WTC11 (cell line): ENCODE results near the gene CAMK1G. TPM values are rescaled to one million over a fixed set of nuclear protein-coding genes. Genes with fewer than 3 reads are reported as not detected.

Experiments used
- ATAC-seq: fragments of 200-7000 bp; cut with Tn5 transposase; 2 replicates; pipeline ENCODE4 v1.10.0; 2021; ENCODE audit warnings: mild to moderate bottlenecking, moderate library complexity
- CTCF ChIA-PET: fragments of 300-600 bp; sonication (Branson Sonifier 250); formaldehyde crosslinking; loops from one replicate; lab custom pipeline; 2021; ENCODE audit warnings: antibody characterized with exemption; lab: Charles Lee
- POLR2A ChIA-PET: fragments of 350-600 bp; sonication (Branson Sonifier 250); formaldehyde crosslinking; loops from one replicate; lab custom pipeline; 2021; ENCODE audit warnings: antibody characterized with exemption; lab: Charles Lee
- DNase-seq: peaks from one replicate; pipeline ENCODE4 v3.0.0; 2021; ENCODE audit warnings: low spot score
- H3K27ac Mint-ChIP-seq: 2 replicates; pipeline ENCODE4 v1.8.0; 2021; ENCODE audit warnings: mixed read lengths
- H3K27me3 Mint-ChIP-seq: 2 replicates; pipeline ENCODE4 v1.8.0; 2021; ENCODE audit warnings: low read depth, mild to moderate bottlenecking, moderate library complexity, mixed read lengths
- H3K36me3 Mint-ChIP-seq: 2 replicates; pipeline ENCODE4 v1.8.0; 2021; ENCODE audit warnings: mixed read lengths
- H3K4me1 Mint-ChIP-seq: 2 replicates; pipeline ENCODE4 v1.8.0; 2022; ENCODE audit warnings: mixed read lengths
- H3K4me3 Mint-ChIP-seq: 2 replicates; pipeline ENCODE4 v1.8.0; 2021; ENCODE audit warnings: mild to moderate bottlenecking, moderate library complexity, mixed read lengths
- H3K9me3 Mint-ChIP-seq: 2 replicates; pipeline ENCODE4 v1.8.0; 2021; ENCODE audit warnings: mixed read lengths
- CBFB ChIP-seq: sonication (generic); formaldehyde crosslinking; IDR thresholded peaks from 2 replicates; pipeline ENCODE4 v1.8.1; 2022; ENCODE audit warnings: mild to moderate bottlenecking, low read depth, missing genetic modification reagents
- ESRRA ChIP-seq: sonication (generic); formaldehyde crosslinking; IDR thresholded peaks from 2 replicates; pipeline ENCODE4 v1.8.1; 2022; ENCODE audit warnings: mild to moderate bottlenecking, missing genetic modification reagents, borderline replicate concordance
- GABPB1 ChIP-seq: sonication (generic); formaldehyde crosslinking; IDR thresholded peaks from 2 replicates; pipeline ENCODE4 v1.8.1; 2023; ENCODE audit warnings: mild to moderate bottlenecking, missing genetic modification reagents
- KAT7 ChIP-seq: sonication (generic); formaldehyde crosslinking; IDR thresholded peaks from 2 replicates; pipeline ENCODE4 v1.8.1; 2023; ENCODE audit warnings: missing genetic modification reagents, mild to moderate bottlenecking, borderline replicate concordance
- NR1H2 ChIP-seq: sonication (generic); formaldehyde crosslinking; IDR thresholded peaks from 2 replicates; pipeline ENCODE4 v1.9.0; 2021; ENCODE audit warnings: mild to moderate bottlenecking, moderate library complexity, missing genetic modification reagents
- NR2C2 ChIP-seq: sonication (generic); formaldehyde crosslinking; IDR thresholded peaks from 2 replicates; pipeline ENCODE4 v1.8.0; 2022; ENCODE audit warnings: mild to moderate bottlenecking, missing genetic modification reagents
- ZNF423 ChIP-seq: fragments of 250-450 bp; sonication (Bioruptor Pico); IDR thresholded peaks from 2 replicates; pipeline ENCODE4 v2.1.2; 2022; ENCODE audit warnings: mild to moderate bottlenecking, moderate library complexity
- total RNA-seq: library from RNA; stranded (reverse); gene quantifications from 3 replicates; pipeline ENCODE4 v1.2.3, GENCODE V29; 2021
- TF ChIP-seq, protein P1 (sequence below): fragments of 250-450 bp; sonication (Bioruptor Pico); conservative IDR thresholded peaks from 2 replicates; pipeline ENCODE4 v1.9.0; 2021; ENCODE audit warnings: mild to moderate bottlenecking
- TF ChIP-seq, protein P2 (sequence below): sonication (generic); formaldehyde crosslinking; IDR thresholded peaks from 2 replicates; pipeline ENCODE4 v1.8.0; 2022; ENCODE audit warnings: mild to moderate bottlenecking, missing genetic modification reagents
- TF ChIP-seq, protein P3 (sequence below): sonication (generic); formaldehyde crosslinking; conservative IDR thresholded peaks from 2 replicates; pipeline ENCODE4 v1.8.1; 2023; ENCODE audit warnings: mild to moderate bottlenecking, low read depth, missing genetic modification reagents, moderate library complexity
- TF ChIP-seq, protein P4 (sequence below): sonication (generic); formaldehyde crosslinking; IDR thresholded peaks from 2 replicates; pipeline ENCODE4 v1.8.1; 2023; ENCODE audit warnings: mild to moderate bottlenecking, missing genetic modification reagents
- TF ChIP-seq, protein P5 (sequence below): sonication (generic); formaldehyde crosslinking; IDR thresholded peaks from 2 replicates; pipeline ENCODE4 v1.8.1; 2022; ENCODE audit warnings: low read depth, mild to moderate bottlenecking, moderate library complexity, missing genetic modification reagents, borderline replicate concordance
- TF ChIP-seq, protein P6 (sequence below): fragments of 250-450 bp; sonication (Bioruptor Pico); IDR thresholded peaks from 2 replicates; pipeline ENCODE4 v1.9.0; 2021; ENCODE audit warnings: mild to moderate bottlenecking
- TF ChIP-seq, protein P7 (sequence below): sonication (generic); formaldehyde crosslinking; IDR thresholded peaks from 2 replicates; pipeline ENCODE4 v1.8.1; 2023; ENCODE audit warnings: mild to moderate bottlenecking, missing genetic modification reagents, moderate library complexity

The CAMK1G gene
- total RNA-seq, 1 experiment from 2014 or later = 0.28 TPM

DNA sequence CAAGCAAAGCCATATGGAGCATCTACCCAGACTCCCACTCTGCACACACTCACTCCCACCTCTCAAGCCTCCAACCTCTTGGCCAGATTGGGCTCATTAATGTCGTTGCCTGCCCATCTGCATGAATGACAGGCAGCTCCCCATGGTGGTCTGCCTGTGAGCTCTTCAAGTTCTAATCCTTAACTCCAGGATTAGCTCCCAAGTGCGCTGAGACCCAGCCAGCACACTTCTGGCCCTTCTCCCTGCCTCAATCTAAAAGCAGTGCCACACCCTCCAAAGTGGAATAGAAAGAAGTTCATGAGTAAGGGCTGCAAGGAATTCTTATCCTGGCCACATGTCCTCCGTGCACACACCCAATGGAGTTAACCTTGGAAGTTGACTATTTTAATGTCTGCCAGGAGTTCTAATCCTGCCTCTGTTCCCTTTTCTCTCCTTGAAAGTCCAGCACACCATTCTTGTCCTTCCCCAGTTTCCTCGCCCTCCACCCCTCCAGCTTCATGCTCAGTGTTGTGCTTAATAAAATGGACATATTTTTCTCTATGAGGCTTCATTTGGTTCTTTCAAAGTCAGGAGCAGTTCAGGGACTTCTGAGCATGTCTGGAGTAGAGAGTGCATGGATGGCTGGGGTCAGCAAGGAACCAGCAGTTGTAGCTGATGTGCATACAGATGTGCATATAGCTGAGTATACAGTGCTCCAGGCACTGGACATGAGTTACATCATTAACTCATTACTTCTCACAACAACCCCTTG, 30.1 kb downstream of the CAMK1G start:
- POLR2A ChIA-PET = no interaction called here
- no peaks in the 10 kb centered on the region for H3K9me3 Mint-ChIP-seq
- TF ChIP-seq, protein P1, sequence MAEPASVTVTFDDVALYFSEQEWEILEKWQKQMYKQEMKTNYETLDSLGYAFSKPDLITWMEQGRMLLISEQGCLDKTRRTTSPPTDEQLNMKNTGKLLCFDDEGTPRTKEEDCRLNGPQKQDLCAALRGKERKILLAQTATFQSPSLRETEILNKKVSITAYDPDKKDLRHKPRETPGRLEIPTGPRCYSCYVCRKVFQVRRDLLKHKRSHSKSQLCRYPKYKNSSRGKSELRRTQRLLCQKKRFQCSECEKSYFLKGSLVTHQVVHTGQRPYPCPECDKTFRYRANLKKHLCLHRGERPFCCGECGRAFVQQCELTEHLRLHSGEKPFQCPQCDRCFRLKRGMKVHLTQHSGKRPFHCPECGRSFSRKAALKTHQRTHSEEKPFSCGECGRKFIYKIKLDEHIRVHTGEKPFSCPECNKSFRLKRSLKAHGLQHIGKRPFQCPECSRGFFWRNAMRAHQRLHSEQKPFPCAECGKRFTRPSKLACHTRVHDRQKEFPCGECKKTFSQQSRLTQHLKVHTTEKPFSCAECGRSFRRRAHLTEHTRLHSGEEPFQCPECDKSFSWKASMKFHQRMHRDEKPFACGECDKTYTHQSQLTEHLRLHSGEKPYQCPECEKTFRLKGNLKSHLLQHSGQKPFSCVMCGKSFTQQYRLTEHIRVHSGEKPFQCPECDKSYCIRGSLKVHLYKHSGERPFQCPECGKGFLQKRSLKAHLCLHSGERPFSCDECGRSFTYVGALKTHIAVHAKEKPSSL (CRISPR knock-in tag) = no peak
- TF ChIP-seq ESRRA (CRISPR knock-in tag) = no peak
- no peak for TF ChIP-seq GABPB1 (CRISPR knock-in tag)
- TF ChIP-seq, protein P2, sequence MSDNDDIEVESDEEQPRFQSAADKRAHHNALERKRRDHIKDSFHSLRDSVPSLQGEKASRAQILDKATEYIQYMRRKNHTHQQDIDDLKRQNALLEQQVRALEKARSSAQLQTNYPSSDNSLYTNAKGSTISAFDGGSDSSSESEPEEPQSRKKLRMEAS (CRISPR knock-in tag) = no peak
- TF ChIP-seq, protein P3, sequence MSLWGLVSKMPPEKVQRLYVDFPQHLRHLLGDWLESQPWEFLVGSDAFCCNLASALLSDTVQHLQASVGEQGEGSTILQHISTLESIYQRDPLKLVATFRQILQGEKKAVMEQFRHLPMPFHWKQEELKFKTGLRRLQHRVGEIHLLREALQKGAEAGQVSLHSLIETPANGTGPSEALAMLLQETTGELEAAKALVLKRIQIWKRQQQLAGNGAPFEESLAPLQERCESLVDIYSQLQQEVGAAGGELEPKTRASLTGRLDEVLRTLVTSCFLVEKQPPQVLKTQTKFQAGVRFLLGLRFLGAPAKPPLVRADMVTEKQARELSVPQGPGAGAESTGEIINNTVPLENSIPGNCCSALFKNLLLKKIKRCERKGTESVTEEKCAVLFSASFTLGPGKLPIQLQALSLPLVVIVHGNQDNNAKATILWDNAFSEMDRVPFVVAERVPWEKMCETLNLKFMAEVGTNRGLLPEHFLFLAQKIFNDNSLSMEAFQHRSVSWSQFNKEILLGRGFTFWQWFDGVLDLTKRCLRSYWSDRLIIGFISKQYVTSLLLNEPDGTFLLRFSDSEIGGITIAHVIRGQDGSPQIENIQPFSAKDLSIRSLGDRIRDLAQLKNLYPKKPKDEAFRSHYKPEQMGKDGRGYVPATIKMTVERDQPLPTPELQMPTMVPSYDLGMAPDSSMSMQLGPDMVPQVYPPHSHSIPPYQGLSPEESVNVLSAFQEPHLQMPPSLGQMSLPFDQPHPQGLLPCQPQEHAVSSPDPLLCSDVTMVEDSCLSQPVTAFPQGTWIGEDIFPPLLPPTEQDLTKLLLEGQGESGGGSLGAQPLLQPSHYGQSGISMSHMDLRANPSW (CRISPR knock-in tag) = no peak
- TF ChIP-seq, all 79 proteins: peak for 0
- ATAC-seq (no peak), DNase-seq (no peak)
- Mint-ChIP-seq H3K27ac (no peak overlapping the region), H3K4me1 (no peaks in the 10 kb centered on the region), H3K4me3 (no peak overlapping the region), H3K36me3 (no peaks in the 10 kb centered on the region), H3K27me3 (no peaks in the 10 kb centered on the region)
- CTCF ChIA-PET = interaction anchor here (1.0 to 3.7 kb wide), 3 partner anchors 14 to 37 kb away, joined by 6 to 13 read pairs (median 9); no protein-coding TSS in a partner anchor

DNA sequence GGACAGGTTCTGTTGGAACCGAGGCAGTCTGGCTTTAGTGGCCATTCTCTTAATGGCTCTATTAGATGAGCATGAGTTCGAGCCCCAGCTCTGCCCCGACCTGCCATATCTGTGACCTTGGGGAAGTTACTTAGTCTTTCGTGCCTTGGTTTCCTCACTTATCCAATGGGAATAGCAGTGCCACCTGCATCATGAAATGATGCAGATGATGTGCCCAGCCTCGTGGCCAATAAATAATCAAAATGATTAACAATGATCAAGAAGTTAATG, 30.6 kb downstream of the CAMK1G start:
- TF ChIP-seq KAT7 (CRISPR knock-in tag) = no peak
- TF ChIP-seq, protein P4, sequence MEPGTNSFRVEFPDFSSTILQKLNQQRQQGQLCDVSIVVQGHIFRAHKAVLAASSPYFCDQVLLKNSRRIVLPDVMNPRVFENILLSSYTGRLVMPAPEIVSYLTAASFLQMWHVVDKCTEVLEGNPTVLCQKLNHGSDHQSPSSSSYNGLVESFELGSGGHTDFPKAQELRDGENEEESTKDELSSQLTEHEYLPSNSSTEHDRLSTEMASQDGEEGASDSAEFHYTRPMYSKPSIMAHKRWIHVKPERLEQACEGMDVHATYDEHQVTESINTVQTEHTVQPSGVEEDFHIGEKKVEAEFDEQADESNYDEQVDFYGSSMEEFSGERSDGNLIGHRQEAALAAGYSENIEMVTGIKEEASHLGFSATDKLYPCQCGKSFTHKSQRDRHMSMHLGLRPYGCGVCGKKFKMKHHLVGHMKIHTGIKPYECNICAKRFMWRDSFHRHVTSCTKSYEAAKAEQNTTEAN (CRISPR knock-in tag) = no peak
- TF ChIP-seq, protein P5, sequence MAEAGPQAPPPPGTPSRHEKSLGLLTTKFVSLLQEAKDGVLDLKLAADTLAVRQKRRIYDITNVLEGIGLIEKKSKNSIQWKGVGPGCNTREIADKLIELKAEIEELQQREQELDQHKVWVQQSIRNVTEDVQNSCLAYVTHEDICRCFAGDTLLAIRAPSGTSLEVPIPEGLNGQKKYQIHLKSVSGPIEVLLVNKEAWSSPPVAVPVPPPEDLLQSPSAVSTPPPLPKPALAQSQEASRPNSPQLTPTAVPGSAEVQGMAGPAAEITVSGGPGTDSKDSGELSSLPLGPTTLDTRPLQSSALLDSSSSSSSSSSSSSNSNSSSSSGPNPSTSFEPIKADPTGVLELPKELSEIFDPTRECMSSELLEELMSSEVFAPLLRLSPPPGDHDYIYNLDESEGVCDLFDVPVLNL (CRISPR knock-in tag) = no peak
- no peak for TF ChIP-seq NR2C2 (CRISPR knock-in tag)
- TF ChIP-seq ZNF423 (CRISPR knock-in tag) = no peak
- TF ChIP-seq, protein P6, sequence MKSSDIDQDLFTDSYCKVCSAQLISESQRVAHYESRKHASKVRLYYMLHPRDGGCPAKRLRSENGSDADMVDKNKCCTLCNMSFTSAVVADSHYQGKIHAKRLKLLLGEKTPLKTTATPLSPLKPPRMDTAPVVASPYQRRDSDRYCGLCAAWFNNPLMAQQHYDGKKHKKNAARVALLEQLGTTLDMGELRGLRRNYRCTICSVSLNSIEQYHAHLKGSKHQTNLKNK (CRISPR knock-in tag) = no peak
- TF ChIP-seq, protein P7, sequence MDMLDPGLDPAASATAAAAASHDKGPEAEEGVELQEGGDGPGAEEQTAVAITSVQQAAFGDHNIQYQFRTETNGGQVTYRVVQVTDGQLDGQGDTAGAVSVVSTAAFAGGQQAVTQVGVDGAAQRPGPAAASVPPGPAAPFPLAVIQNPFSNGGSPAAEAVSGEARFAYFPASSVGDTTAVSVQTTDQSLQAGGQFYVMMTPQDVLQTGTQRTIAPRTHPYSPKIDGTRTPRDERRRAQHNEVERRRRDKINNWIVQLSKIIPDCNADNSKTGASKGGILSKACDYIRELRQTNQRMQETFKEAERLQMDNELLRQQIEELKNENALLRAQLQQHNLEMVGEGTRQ (CRISPR knock-in tag) = no peak
- no peak for TF ChIP-seq CBFB (CRISPR knock-in tag)
- TF ChIP-seq NR1H2 (CRISPR knock-in tag) = no peak
- Mint-ChIP-seq H3K4me1 (no peaks in the 10 kb centered on the region), H3K36me3 (no peaks in the 10 kb centered on the region), H3K4me3 (no peak overlapping the region), H3K27ac (no peak overlapping the region), H3K27me3 (no peaks in the 10 kb centered on the region), H3K9me3 (no peaks in the 10 kb centered on the region)
- DNase-seq = no peak
- ChIA-PET CTCF (interaction anchor here (1.1 to 2.5 kb wide), 2 partner anchors 13 to 45 kb away, joined by 4 to 9 read pairs; no protein-coding TSS in a partner anchor), POLR2A (no interaction called here)
- no peak for ATAC-seq
